ENCODE results near the gene OR2J3.

Gene OR2J3

DNA sequence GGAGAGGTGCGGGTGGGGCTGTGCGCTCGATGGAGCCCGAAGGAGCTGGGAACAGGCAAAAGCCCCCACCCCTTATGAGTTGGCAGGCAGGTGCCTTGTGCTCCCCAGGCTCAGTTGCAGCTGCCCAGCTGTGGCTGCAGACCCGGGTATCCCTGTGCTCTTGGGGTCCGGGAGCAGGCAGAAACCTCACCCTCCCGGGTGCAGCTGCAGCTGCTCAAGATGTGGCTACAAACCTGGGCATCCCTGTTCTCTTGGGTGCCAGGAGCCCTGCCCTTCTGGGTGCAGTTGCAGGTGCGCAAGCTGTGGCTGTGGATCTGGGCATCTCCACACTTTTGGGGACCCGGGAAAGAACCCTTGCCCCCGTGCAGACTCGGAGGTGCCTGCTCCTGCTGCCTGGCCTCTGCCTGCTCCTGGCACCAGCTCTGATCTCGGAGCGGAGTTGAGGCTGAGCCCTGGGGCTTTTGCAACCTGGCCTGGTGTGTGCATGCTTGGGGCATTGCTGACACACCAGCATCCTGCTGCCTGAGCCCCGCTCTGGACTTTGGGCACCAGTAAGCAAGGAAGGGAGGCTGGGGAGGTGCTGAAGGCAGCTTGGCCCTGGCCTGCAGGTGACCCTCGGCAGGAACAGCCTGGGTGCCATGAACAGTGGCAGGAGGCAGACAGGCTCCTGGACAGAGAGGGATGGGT, 21.6 kb downstream of the OR2J3 start:
- Histone ChIP-seq H3K27ac (ENCODE audit: poor library complexity, severe bottlenecking) (no peak overlapping the region), H3K4me3 (ENCODE audit: severe bottlenecking) (no peak overlapping the region), H3K4me1 (ENCODE audit: insufficient read depth, poor library complexity, severe bottlenecking) (no peaks in the 10 kb centered on the region), H3K27me3 (ENCODE audit: insufficient read depth, poor library complexity, severe bottlenecking) (peaks cover 9% of the 10 kb centered on the region), H3K36me3 (ENCODE audit: low read depth) (no peaks in the 10 kb centered on the region), H3K9me3 (ENCODE audit: severe bottlenecking) (no peaks in the 10 kb centered on the region)
- DNase-seq (ENCODE audit: low spot score) (no peak), ATAC-seq (ENCODE audit: low read depth) (no peak)
- TF ChIP-seq, protein P1, sequence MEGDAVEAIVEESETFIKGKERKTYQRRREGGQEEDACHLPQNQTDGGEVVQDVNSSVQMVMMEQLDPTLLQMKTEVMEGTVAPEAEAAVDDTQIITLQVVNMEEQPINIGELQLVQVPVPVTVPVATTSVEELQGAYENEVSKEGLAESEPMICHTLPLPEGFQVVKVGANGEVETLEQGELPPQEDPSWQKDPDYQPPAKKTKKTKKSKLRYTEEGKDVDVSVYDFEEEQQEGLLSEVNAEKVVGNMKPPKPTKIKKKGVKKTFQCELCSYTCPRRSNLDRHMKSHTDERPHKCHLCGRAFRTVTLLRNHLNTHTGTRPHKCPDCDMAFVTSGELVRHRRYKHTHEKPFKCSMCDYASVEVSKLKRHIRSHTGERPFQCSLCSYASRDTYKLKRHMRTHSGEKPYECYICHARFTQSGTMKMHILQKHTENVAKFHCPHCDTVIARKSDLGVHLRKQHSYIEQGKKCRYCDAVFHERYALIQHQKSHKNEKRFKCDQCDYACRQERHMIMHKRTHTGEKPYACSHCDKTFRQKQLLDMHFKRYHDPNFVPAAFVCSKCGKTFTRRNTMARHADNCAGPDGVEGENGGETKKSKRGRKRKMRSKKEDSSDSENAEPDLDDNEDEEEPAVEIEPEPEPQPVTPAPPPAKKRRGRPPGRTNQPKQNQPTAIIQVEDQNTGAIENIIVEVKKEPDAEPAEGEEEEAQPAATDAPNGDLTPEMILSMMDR (IDR thresholded peaks at IDR 0.05; ENCODE audit: poor library complexity, severe bottlenecking) = no peak

GRCh38 chr6:29130644-29131043, 22.8 kb downstream of the OR2J3 start:
- Histone ChIP-seq H3K27ac (ENCODE audit: poor library complexity, severe bottlenecking) (no peak overlapping the region), H3K9me3 (ENCODE audit: severe bottlenecking) (no peaks in the 10 kb centered on the region), H3K4me1 (ENCODE audit: insufficient read depth, poor library complexity, severe bottlenecking) (no peaks in the 10 kb centered on the region), H3K27me3 (ENCODE audit: insufficient read depth, poor library complexity, severe bottlenecking) (peaks cover 9% of the 10 kb centered on the region), H3K36me3 (ENCODE audit: low read depth) (no peaks in the 10 kb centered on the region), H3K4me3 (ENCODE audit: severe bottlenecking) (no peak overlapping the region)
- no peak for ATAC-seq (ENCODE audit: low read depth)
- TF ChIP-seq, protein P1 (IDR thresholded peaks at IDR 0.05; ENCODE audit: poor library complexity, severe bottlenecking) = no peak
- DNase-seq (ENCODE audit: low spot score) = no peak

GRCh38 chr6:29131691-29132090, 23.8 kb downstream of the OR2J3 start:
- Histone ChIP-seq H3K27me3 (ENCODE audit: insufficient read depth, poor library complexity, severe bottlenecking) (peaks cover 12% of the 10 kb centered on the region), H3K27ac (ENCODE audit: poor library complexity, severe bottlenecking) (no peak overlapping the region), H3K4me3 (ENCODE audit: severe bottlenecking) (no peak overlapping the region), H3K9me3 (ENCODE audit: severe bottlenecking) (no peaks in the 10 kb centered on the region), H3K36me3 (ENCODE audit: low read depth) (no peaks in the 10 kb centered on the region), H3K4me1 (ENCODE audit: insufficient read depth, poor library complexity, severe bottlenecking) (no peaks in the 10 kb centered on the region)
- ATAC-seq (ENCODE audit: low read depth) (peak; percentile 38; the same call in 1 of the 3 replicates), DNase-seq (ENCODE audit: low spot score) (no peak)
- TF ChIP-seq, protein P1 (IDR thresholded peaks at IDR 0.05; ENCODE audit: poor library complexity, severe bottlenecking) = no peak

DNA sequence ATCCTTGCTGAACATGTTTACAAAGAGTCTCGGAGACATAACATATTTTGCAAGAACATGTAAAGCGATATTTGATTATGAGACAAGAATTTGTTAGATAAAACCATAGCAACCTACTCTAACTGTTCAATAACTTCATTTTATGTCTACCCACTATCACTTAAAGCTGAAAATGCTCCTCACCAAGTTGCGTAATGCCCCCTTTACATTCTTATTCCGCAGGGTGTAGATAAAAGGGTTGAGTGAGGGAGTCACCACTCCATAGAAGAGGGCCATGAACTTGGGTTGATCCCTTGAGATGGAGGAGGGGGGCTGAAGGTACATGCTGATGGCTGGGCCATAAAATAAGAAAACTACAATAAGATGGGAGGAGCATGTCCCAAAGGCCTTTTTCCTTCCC, 29.9 kb downstream of the OR2J3 start:
- H3K27me3 ChIP-seq (ENCODE audit: insufficient read depth, poor library complexity, severe bottlenecking) = peaks cover 4% of the 10 kb centered on the region
- H3K4me3 ChIP-seq (ENCODE audit: severe bottlenecking) = no peak overlapping the region

GRCh38 chr6:29141606-29142005, 33.7 kb downstream of the OR2J3 start:
- H3K27me3 ChIP-seq (ENCODE audit: insufficient read depth, poor library complexity, severe bottlenecking) = peaks cover under 1% of the 10 kb centered on the region
- TF ChIP-seq, protein P1 (IDR thresholded peaks at IDR 0.05; ENCODE audit: poor library complexity, severe bottlenecking) = no peak
- H3K36me3 ChIP-seq (ENCODE audit: low read depth) = no peaks in the 10 kb centered on the region
- ATAC-seq (ENCODE audit: low read depth) (no peak), DNase-seq (ENCODE audit: low spot score) (no peak)
- no peak overlapping the region for H3K4me3 ChIP-seq (ENCODE audit: severe bottlenecking)
- H3K4me1 ChIP-seq (ENCODE audit: insufficient read depth, poor library complexity, severe bottlenecking) = no peaks in the 10 kb centered on the region
- H3K27ac ChIP-seq (ENCODE audit: poor library complexity, severe bottlenecking) = no peak overlapping the region
- H3K9me3 ChIP-seq (ENCODE audit: severe bottlenecking) = no peaks in the 10 kb centered on the region

More for the DNA sequence above, 29.9 kb downstream of the OR2J3 start:
- Histone ChIP-seq H3K9me3 (ENCODE audit: severe bottlenecking) (no peaks in the 10 kb centered on the region), H3K27ac (ENCODE audit: poor library complexity, severe bottlenecking) (no peak overlapping the region), H3K36me3 (ENCODE audit: low read depth) (no peaks in the 10 kb centered on the region), H3K4me1 (ENCODE audit: insufficient read depth, poor library complexity, severe bottlenecking) (no peaks in the 10 kb centered on the region)
- TF ChIP-seq, protein P1 (IDR thresholded peaks at IDR 0.05; ENCODE audit: poor library complexity, severe bottlenecking) = no peak
- DNase-seq (ENCODE audit: low spot score) = no peak
- no peak for ATAC-seq (ENCODE audit: low read depth)

Data from RWPE2 (cell line).